Suprapubic skin (tissue), 3 donors: ENCODE measurements around the gene CYTH1.

Experiments used
- EP300 ChIP-seq: sonication (generic); formaldehyde crosslinking; IDR thresholded peaks from one replicate; pipeline ENCODE4 v1.6.1; 2017; ENCODE audit warnings: antibody characterized with exemption
- TF ChIP-seq, protein P1 (sequence below), 2 donors: fragments of 200-600 bp in 1 of 2; fragments of 450-650 bp in 1 of 2; sonication (generic) in 1 of 2; IDR thresholded peaks; one replicate each; pipeline ENCODE4 v1.5.1; 2016 to 2019; ENCODE audit warnings: antibody characterized with exemption in 2 of 2, mild to moderate bottlenecking in 1 of 2, moderate library complexity in 1 of 2

DNA sequence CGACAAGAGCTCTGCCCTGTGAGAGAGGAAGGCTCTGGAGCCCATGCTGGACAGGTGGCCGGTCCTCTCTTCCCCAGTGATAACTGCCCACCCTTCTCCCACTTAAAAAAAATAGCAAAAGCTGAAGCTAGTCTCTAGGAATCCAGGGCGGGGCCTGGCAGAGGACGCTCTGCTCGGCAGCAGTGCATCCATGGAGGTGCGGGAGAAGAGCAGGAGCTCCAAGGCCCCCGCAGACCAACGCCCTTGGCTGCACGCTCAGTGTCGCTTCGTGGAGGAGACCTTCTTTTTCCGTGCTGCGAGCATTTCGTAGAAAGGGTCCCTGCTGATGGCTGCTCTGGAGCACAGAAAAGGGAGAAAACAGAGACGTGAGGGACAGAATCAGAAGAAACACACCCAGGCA, 106.2 kb downstream of the CYTH1 start:
- TF ChIP-seq, protein P1, sequence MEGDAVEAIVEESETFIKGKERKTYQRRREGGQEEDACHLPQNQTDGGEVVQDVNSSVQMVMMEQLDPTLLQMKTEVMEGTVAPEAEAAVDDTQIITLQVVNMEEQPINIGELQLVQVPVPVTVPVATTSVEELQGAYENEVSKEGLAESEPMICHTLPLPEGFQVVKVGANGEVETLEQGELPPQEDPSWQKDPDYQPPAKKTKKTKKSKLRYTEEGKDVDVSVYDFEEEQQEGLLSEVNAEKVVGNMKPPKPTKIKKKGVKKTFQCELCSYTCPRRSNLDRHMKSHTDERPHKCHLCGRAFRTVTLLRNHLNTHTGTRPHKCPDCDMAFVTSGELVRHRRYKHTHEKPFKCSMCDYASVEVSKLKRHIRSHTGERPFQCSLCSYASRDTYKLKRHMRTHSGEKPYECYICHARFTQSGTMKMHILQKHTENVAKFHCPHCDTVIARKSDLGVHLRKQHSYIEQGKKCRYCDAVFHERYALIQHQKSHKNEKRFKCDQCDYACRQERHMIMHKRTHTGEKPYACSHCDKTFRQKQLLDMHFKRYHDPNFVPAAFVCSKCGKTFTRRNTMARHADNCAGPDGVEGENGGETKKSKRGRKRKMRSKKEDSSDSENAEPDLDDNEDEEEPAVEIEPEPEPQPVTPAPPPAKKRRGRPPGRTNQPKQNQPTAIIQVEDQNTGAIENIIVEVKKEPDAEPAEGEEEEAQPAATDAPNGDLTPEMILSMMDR (IDR thresholded peaks at IDR 0.05) = no peak
- no peak for TF ChIP-seq EP300
